HG02870 (cell line): ENCODE results near the gene ZNF394.
A peak's percentile ranks its signal among the peaks of the same experiment; 100 is the strongest.

Experiments used
- ATAC-seq: cut with Tn5 transposase; IDR thresholded peaks from one replicate; pipeline ENCODE4 v1.9.1; 2021; ENCODE audit warnings: mild to moderate bottlenecking, moderate library complexity; ENCODE audit not compliant: unreplicated experiment

ZNF394 gene

DNA sequence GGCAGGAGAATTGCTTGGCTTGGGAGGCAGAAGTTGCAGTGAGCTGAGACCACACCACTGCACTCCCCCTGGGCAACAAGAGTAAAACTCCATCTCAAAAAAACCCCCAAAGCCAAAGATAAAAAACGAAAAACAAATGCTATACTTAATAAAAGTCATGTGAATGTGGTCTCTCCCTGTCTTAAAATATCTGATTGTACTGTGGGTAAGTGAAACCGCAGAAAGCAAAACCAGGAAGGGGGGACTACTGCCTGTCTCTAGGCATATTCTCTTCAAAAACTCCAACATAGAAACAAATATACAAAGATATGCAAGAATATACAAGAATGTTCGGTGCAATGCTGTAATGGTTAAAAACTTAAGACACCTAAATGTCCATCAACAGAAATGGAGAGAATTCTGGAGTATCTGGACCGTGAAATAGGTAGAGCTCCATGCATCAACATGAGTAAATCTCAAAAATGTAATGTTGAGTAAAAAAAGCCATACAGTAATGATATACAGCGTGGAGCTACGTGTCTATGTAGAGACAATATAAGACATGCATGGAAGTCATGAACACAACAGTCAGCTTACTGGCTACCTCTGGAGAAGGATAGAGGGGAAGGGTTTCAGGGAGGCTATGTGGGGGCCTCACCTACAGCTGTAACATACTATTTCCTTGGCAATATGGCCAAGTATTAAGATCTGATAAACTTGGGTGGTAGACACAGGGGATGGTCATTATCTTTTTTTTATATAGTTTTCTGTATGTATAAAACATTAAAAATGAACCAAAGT, 2.1 kb downstream of the ZNF394 start:
- ATAC-seq: no peak

DNA sequence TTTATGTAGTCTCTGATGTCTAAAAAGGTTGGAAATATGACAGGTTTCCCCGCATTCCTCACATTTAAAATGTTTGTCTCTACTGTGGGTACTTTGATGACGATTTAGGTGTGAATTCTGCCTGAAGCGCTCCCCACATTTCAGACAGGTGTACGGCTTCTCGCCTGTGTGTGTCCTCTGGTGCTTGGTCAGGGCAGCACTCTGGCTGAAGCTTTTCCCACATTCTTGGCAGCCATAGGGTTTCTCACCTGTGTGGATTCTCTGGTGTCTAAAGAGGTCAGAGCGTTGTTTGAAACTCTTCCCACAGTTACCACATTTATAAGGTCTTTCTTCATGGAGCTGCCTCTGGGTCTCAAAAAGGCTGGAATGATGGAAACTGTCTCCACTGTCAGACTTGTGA, 6.3 kb downstream of the ZNF394 start:
- ATAC-seq: no peak

DNA sequence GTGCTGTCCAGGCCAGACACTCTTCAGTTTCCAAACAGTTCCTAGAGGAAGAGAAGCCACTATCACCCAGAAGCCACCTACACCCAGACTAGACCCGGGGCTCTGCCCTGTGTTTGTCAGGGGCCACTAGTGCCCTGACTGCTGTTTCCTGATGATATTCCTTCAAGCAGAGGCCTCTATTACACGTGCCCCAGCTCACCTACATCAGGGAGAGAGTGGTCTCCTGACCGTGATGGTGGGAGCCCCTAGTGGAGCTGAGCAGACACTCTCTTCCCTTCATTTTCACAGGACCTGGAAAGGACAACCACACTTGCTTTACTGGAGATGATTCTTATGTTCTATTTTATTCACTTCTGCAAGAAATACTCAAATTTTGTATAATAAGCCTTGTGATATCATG, 9.2 kb downstream of the ZNF394 start:
- ATAC-seq: no peak

DNA sequence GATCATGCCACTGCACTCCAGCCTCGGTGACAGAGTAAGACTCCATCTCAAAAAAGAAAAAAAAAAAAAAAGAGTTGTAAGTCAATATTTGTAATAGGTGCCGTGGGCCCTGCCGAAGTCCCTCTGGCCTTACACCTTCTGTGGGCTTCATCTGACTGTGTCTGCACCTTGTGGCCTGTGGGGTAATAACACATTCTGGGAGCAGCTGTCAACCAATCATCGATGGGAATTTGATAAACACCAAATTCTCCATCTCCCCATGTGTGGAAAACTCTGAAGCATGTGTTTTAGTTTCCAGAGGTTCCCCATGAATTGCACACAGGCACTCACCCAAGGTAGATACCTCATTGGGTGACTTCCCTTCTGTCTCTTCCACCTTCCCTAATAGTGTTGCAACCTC, 10.8 kb downstream of the ZNF394 start:
- ATAC-seq: no peak

DNA sequence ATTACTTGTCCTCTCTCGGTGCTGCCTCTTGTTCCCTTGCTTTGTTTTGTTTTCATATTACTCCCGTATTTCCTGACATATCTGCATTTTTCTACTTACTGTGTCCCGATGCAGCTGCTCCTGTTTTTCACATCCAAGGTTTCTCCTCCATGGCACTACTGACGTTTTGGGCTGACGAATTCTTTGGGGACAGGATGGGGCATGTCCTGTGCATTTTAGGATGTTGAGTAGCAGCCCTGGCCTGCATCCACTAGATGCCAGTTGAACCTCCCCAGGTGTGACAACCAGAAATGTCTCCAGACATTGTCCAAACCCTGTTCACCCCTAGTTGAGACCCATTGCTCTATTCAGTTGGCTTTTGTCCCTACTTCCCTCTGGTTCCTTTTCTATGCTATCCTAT, 15.0 kb downstream of the ZNF394 start:
- ATAC-seq: no peak

DNA sequence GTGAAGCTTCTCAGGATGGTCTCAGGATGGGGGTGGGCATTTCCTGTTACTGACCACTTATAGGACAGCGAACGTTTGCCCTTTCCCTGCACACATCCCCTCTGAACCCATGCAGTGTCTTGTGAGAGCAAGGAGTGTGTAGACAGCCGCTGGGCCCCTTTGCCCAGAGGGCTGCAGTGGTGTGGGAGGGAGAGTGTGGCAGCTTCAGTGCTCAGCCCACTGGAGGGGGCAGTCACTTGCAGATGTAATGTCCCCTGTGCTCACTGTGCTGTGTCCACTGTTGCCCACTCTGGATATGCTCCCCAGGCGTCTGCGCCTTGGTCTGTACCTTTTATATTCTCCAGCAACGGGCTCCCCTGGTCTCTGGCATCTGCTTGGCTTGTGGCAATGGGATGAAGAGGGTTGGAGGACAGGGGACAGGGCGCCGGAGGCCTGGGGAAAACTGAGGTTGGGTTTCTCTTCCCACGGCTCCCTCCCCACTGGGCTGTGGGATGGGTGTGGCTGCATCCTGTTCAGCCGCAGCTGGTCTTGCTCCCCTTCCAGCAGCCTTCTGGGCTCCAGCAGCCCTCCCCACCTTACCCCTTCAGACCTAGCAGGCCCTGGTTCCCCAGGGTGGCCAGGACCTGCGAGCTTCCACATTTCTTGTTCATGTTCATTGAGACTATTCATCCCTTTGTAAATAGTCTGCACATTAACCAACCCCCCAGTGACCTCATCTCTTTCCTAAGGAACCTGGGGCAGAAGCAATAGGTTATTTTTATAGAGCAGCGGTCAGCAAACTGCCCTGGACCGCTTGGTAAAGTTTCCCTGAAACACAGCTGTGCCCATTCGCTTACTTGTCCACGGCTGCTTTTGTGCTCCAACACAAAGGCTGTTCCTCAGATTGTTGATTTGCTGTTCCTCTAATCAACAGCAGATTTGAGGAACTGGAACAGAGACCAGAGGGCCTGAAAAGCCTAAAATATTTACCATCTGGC, 21.3 kb downstream of the ZNF394 start:
- ATAC-seq: no peak

DNA sequence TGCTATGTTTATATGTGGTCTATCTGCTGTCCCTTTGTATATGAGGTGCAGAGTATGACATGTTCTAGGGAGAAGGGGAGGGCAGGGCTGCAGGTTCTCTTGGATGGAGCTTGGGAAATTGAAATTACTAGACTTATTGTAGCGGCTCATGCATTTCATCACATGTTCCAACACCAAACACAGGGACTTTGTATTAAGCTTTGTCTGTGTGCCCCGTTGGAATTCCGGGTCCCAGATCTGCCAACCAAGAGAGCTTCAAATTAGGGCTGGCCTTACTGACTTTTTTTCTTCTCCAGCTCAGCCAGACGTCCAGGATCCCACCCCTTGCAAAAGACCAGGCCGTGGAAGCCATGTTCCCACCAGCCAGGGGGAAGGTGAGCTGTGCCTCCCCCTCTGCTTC, 24.0 kb downstream of the ZNF394 start:
- no peak for ATAC-seq

DNA sequence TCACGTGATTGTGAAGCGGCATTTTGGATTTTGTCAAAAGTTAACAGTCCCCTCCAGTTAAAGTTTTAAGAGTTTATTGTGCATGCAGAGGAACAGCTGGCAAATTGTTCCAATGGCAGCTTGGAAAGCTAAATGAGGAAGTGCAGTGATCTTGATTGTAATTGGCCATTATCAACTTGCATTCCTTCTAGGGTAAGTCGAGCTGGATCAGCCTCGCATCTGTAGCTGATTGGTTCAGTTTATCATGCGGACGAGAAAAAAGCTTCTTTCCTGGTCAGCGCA, 26.8 kb downstream of the ZNF394 start:
- ATAC-seq: no peak

DNA sequence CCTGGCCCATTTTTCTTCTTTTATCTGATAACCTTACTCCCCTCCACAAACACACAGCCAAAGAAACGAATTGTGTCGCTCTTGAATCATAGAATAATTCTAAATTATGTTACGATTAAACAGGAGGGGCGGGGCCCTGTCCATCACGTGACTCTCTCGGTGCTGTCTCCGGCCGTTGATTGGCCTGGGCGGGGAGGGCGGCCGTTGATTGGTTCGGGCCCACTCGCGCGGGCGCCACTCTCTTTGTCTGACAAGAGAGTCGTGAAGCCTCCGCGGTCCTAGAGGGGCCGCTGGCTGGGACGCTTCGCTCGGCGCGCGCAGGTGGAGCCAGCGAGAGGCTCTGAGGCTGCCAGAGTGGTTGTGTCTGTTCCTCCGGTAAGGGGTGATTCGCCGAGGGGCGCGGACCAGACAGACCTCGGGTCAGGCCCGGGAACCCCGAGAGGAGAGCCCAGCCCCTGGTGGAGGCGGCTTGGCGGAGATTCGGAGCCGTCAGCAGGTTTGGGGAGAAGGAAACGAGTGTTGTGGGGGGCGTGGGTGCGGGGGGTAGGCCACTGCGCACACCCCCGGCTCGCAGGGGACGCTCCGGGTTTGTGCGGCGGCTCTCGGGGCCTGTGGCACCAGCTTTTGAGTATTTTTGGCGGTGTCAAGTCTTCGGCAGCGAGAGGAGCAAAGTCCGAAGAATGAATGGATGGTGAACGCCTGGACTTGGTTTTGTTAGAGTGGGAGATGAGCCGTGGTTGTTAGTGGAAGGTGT, 27.3 kb downstream of the ZNF394 start, which contains the start of gene ZNF789:
ZNF789 (plus strand) TSS at position 330 of the 754 bp plus-strand sequence. CDS start 3,567 bp downstream, outside the sequence.
- ATAC-seq: peak; percentile 89

DNA sequence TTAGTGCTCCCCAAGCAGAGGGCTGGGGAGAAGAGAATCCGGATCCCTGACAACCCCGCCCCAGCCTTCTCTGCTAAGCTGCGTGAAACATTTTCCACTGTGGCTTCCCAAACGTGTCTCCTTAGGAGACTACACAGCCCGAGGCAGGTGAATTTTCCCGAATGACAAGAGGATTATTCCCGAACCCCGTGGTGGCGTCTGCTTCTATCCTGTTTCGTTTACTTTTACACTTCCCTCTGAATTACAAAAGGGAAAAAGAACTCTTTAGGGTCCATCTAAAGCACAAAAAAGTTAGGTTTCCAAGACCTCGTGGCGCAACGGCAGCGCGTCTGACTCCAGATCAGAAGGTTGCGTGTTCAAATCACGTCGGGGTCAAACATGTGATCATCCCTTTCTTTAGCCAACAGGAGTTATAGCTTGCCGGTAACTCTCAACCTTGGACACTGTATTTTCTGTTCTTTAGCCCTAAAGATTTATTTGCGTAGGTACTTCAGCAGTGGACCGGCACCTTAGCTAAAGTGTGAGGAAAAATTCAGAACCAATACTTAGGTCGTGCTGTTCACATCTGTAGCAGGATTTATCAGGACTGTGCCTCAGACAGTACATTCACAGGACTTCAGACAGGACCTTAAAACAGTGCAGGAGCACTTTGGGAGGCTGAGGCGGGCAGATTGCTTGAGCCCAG, 30.6 kb downstream of the ZNF394 start:
- no peak for ATAC-seq

DNA sequence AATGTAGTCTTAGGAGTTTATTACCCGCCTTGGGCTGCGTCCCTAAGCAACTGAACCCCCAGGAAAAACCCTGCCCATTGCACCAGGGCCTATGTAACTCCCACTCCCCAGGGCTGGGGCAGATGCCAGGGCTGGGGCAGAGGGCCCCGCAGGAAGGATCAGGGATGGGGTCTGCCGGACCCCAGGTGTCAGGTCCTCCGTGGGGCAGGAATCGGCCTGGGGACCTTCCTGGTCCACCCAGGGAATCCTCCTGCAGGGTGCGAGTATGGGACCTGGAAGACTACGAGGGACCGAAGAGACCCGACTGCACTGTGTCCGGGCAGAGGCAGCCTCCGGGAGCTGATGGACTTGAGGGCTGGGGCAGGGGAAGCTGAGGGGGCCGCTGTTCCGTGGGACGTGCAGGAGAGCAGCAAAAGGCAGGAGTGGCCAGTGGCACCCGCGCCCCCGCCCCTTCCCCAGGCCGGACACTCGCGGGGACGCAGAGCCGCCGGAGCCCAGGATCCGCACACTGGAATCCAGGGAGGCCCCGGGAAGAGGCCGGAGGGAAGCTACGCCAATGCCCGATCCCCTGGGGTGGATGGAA, 31.7 kb downstream of the ZNF394 start:
- ATAC-seq: no peak

DNA sequence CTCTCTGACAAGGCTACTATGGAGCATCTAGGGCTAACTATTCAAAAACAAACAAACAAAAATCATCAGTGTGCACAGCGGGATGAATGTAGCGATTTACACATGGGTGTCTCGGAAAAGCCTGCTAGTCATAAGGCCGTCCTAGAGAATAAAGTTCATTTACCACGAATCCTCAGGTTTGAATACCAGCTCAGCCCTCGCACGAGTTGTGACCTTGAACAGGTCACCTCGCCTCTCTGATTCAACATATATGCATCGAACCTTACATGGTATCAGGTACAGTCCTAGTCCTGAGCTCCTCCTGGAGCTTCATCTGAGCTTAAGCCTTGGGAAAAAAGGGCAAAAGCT, 34.7 kb downstream of the ZNF394 start:
- no peak for ATAC-seq

DNA sequence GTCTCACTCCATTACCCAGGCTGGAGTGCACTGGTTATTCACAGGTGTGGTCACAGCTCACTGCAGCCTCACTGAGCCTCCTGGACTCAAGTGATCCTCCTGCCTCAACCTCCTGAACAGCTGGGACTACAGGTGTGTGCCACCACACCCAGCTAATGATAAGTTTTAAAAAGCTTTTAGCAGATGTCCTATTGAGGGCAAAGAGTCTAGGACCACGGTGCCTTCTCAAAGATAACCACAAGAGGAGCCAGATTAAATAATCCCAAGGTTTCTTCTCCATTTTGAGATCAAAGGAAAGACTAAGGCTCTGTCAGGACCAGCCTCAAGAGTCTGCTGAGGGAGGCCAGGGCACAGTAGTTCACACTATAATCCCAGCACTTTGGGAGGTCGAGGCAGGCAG, 38.9 kb downstream of the ZNF394 start:
- ATAC-seq: no peak

DNA sequence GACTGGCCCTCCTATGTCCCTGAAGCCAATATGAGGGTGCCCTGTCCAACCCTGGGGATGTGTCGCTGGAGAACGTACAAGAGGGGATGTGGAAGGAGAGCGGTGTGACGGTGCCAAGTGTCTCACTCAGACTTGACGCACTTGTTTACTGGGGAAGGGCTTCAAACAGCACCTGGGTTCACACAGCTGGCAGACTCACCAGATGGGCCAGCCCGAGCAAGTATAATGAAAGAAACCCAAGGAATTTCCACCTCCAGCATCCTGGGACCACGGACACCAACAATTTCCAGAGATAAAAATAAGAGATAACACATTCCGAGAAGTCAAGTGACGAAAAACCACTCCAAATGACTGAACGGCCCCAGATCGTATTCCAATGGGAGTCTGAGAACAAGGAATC, 39.4 kb downstream of the ZNF394 start:
- no peak for ATAC-seq

DNA sequence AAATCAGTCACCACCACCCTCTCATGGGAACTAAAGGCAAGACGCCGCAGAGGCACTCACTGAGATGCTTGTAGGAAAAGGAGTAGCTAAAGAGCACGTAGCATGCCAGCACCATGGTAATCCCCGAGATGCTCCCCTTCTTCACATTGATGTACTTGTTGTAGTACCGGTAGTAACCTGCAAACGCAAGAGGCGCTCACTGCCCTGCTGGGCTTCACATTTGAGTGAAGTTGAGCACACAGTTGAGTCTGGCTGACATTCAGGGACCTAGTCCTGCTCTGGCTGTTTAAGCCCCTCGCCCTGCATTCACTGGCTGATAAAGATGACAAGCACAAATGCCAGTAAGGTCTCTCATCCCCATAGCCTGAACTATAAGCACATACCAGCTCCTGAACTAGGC, 41.0 kb downstream of the ZNF394 start:
- ATAC-seq: no peak

DNA sequence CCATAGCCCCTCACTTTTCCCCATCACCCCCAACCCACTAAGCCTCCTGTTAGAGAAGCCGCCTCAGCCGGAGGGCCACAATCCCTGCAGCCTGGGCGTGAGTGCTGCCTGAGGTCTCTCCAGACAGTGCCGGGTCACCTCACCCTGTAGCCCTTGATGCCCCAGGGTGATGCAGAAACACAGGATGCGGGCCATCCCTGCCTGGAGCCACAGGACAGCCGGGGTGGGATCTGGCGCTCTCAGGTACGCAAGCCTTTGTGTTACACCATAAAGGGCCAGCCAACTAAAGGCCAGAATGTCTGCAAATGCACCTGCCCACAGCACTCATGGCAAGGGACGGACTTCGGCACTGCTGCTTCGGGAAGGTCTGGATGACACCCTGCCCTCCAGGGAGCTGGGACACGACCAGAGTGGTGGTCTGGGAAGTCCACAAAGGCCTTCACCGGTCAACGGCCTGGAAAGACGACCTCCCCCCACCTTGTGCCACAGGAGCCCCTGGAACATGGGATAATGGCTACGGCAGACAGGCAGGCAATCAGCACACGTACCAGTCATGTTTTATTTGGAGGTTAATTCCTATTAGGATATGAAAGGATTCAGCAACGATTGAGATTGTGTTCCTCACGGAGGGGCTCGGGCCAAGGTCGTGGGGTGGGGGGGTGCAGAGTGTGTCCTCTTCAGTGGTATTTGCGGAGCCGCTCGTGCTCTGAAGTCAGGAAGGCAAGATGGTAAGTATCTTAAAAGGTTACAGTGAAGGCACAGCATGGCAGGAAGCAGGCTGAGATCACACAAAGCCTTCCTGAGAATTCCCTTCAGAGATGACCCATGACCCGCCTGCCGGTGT, 42.2 kb downstream of the ZNF394 start:
- no peak for ATAC-seq

DNA sequence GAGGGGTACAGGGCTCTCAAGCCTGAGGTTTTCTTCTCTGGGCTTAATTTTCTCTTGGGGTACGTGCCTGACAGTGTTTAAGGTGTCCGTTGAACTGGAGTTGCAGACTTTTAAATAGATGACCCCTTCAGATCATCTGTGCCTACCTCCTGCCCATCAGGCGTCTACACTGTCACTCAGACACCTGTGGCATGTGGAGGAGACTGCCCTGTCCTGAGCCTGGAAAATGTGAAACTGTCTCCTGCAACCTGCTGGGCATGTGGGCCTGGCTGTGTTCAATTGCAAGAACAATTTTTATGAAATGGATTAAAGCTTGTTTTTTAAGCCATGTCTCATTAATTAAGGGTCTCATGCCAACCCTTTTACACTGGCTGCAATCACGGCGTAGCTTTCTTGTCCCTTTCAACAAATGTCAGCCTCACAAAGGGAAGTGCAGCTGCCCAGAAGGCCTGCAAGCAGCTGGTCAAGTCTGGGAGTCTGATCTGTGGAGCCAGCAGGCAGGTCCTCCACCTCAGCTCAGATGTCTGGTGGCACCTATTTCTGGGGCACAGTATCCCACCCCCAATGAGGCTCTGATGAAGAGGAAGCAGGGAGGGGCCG, 42.9 kb downstream of the ZNF394 start:
- ATAC-seq: no peak

DNA sequence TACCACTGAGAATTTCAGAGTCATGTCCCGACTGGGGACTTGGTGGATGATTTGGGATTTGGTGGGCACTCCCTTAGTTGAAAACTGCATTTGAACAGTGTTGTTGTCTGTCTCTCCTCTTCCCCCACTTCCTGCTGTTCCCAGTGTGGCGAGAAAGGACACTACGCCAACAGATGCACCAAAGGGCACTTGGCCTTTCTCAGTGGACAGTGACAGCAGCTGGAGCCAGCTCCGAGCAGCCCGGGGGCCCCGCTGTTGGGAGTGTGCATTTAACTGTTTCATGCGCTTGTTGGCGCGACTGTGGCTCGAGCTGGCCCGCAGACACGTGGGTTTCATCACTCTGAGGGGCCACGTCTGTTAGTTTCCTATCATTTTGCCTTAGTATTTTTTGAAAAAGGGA, 43.8 kb downstream of the ZNF394 start:
- no peak for ATAC-seq

DNA sequence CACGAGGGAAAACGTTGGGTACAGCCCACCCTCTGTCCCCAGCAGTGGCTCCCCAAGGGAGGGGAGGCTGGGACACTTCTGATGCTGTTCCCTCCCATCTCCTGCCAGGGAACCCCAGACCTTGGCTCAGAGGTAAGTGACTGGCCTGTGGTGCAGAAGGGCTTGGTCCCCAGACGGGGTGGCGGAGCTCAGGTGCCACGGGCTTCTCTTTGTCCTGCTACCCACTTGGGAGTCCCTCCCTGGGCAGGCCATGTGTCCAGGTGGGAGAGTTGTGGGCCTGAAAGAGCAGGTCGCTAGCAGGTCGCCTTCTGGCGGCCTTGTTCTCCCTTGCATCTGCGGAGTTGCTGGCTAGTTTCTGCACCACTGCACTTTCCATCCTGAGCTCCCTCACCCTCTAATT, 44.2 kb downstream of the ZNF394 start:
- ATAC-seq: no peak
